GM12878 (cell line): Measurements from ENCODE around the gene ST3GAL5.

Source experiments
- ATF7 ChIP-seq: fragments of 450-650 bp; IDR thresholded peaks from 2 replicates; pipeline ENCODE4 v1.6.1; 2016; ENCODE audit warnings: low read depth, mild to moderate bottlenecking
- BRCA1 ChIP-seq: IDR thresholded peaks from 2 replicates; pipeline ENCODE4 v1.6.1; 2011; ENCODE audit warnings: low read depth, low read length, improper control_type of control experiment
- CTCF ChIP-seq, 3 experiments: IDR thresholded peaks in 2 of 3; conservative IDR thresholded peaks in 1 of 3; 2 replicates each; pipeline ENCODE4 v1.5.1; 2011; ENCODE audit warnings: low read depth in 3 of 3, low read length in 3 of 3, mild to moderate bottlenecking in 3 of 3, control low read depth in 2 of 3, moderate library complexity in 2 of 3, inconsistent platforms in 1 of 3, mixed read lengths in 1 of 3; ENCODE audit not compliant: control insufficient read depth in 2 of 3, insufficient read depth in 1 of 3; ENCODE audit errors: extremely low read depth in 1 of 3
- EZH2 ChIP-seq: IDR thresholded peaks from 2 replicates; pipeline ENCODE4 v1.6.1; 2012; ENCODE audit warnings: low read depth, mild to moderate bottlenecking, control low read depth, inconsistent platforms, low read length, borderline replicate concordance; ENCODE audit not compliant: control insufficient read depth

- no peak for TF ChIP-seq CTCF (IDR thresholded peaks at IDR 0.05 in 2 of 3, conservative IDR thresholded peaks at IDR 0.05 in 1 of 3; ENCODE audit: control insufficient read depth in 2 of 3, extremely low read depth in 1 of 3, insufficient read depth in 1 of 3, low read depth in 3 of 3, low read length in 3 of 3)
- TF ChIP-seq ATF7: no peak
- TF ChIP-seq BRCA1: no peak
- TF ChIP-seq EZH2: no peak
These were observed 48.7 kb downstream of the ST3GAL5 start for GRCh38 chr2:85840091-85840490.
